ENCODE data around the gene EXOC4. TPM values are rescaled to one million over a fixed set of nuclear protein-coding genes. Genes with fewer than 3 reads are reported as not detected.

The EXOC4 gene
- total and polyA plus RNA-seq, 2 of the 13 experiments (the other 11 are each of a cell fraction or from before 2014, with no cell fraction given) = 22.5 to 39.0 TPM

DNA sequence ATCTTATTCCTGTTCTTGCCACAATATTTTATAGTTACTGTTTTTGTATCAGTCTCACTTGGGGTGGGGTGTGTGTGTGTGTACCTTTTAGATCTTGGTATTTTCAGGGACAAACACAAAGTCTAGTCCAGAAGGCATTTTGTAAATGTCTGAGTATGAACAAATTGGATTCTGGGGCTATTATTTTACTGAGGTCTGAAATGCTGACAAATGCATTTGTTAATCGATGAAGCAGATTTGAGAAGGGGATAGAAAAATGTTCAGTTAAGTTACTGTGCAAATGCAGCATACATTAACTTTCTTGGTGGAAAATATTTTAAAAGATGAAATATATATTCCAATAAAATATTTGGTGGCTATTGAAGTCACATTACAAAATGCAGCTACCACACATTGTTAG, 267.4 kb downstream of the EXOC4 start:
- no peak for FAIRE-seq
- in situ Hi-C loops (cut with HindIII; ENCODE audit: extremely low pct_ligation_motif_present, low pct_unique_long_range_greater_than_20kb) (no loop called here), intact Hi-C loops (cut with micrococcal nuclease; ENCODE audit: unreplicated experiment) (no loop called here)
- Histone ChIP-seq H3K9ac (ENCODE audit: insufficient read depth, low read depth, low read length) (no peak overlapping the region), H3K4me3 (replicated peaks in 1 of 3; ENCODE audit: insufficient read depth in 1 of 3, low read depth in 2 of 3, low read length in 3 of 3) (no peak overlapping the region), H3K36me3 (replicated peaks in 1 of 2; ENCODE audit: control insufficient read depth in 1 of 2, insufficient read depth in 2 of 2, low read length in 2 of 2) (no peaks in the 10 kb centered on the region), H3K79me2 (ENCODE audit: insufficient read depth, low read length) (no peaks in the 10 kb centered on the region), H4K20me1 (ENCODE audit: insufficient read depth, low read length) (no peaks in the 10 kb centered on the region), H3K27ac (ENCODE audit: extremely low read length, insufficient read depth, low read length) (no peak overlapping the region), H3K9me3 (ENCODE audit: low read length) (no peaks in the 10 kb centered on the region), H3K4me2 (ENCODE audit: low read depth, low read length) (no peak overlapping the region), H3K4me1 (ENCODE audit: insufficient read depth, low read length) (no peaks in the 10 kb centered on the region), H2AFZ (ENCODE audit: low read length) (no peak overlapping the region), H3K27me3 (ENCODE audit: control insufficient read depth in 1 of 2, insufficient read depth in 2 of 2, low read length in 2 of 2) (no peaks in the 10 kb centered on the region)
- CTCF ChIA-PET (ENCODE audit: low intra/inter-chr PET ratio, low total read pairs) = no interaction called here
- no peak for ATAC-seq
- WGBS (ENCODE audit: low lambda C conversion rate) = 100% methylated on average over 1 of the region's 1 CpG
- POLR2A ChIA-PET = no interaction called here
- peak; percentile 42; the same call in 1 of the 2 replicates for TF ChIP-seq MAFF (IDR thresholded peaks at IDR 0.05; ENCODE audit: low read depth, low read length)
- TF ChIP-seq FOXA3 (CRISPR knock-in tag; IDR thresholded peaks at IDR 0.05) = no peak
- TF ChIP-seq ZNF383 (CRISPR knock-in tag; IDR thresholded peaks at IDR 0.05; ENCODE audit: borderline replicate concordance) = no peak
- TF ChIP-seq, protein P1, sequence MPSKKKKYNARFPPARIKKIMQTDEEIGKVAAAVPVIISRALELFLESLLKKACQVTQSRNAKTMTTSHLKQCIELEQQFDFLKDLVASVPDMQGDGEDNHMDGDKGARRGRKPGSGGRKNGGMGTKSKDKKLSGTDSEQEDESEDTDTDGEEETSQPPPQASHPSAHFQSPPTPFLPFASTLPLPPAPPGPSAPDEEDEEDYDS (CRISPR knock-in tag; IDR thresholded peaks at IDR 0.05) = no peak
- TF ChIP-seq, protein P2, sequence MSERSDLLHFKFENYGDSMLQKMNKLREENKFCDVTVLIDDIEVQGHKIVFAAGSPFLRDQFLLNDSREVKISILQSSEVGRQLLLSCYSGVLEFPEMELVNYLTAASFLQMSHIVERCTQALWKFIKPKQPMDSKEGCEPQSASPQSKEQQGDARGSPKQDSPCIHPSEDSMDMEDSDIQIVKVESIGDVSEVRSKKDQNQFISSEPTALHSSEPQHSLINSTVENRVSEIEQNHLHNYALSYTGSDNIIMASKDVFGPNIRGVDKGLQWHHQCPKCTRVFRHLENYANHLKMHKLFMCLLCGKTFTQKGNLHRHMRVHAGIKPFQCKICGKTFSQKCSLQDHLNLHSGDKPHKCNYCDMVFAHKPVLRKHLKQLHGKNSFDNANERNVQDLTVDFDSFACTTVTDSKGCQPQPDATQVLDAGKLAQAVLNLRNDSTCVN (CRISPR knock-in tag; IDR thresholded peaks at IDR 0.05; ENCODE audit: borderline replicate concordance) = no peak
- TF ChIP-seq ZNF296 (CRISPR knock-in tag; conservative IDR thresholded peaks at IDR 0.05) = no peak
- peak; percentile 56 to 58 for TF ChIP-seq MAFK (conservative IDR thresholded peaks at IDR 0.05 in 1 of 2, IDR thresholded peaks at IDR 0.05 in 1 of 2; ENCODE audit: low read length in 2 of 2)
- TF ChIP-seq NR2F1 (CRISPR knock-in tag; IDR thresholded peaks at IDR 0.05) = no peak
- no TSS peak for BruUV-seq (replicated peaks)
- no peak for DNase-seq (ENCODE audit: low spot score)

All from HepG2 (cell line).